Epithelial cell of esophagus (primary cell): Measurements from ENCODE around the gene SYNGR1.
"Not testable (repeated sequence)": the region's sequence is repeated elsewhere in the genome, so short reads cannot be mapped to it uniquely, and the experiment has no call there.

Experiments
- DNase-seq: peaks from one replicate; pipeline ENCODE4 v3.0.0; 2010; ENCODE audit warnings: low read depth
- H3K4me3 ChIP-seq: 2 replicates; pipeline ENCODE4 v1.5.1; 2011; ENCODE audit warnings: mild to moderate bottlenecking, low read length, control low read depth
- TF ChIP-seq, protein P1 (sequence below): IDR thresholded peaks from 2 replicates; pipeline ENCODE4 v1.5.1; 2011; ENCODE audit warnings: low read depth, mild to moderate bottlenecking, low read length, control low read depth, inconsistent platforms; ENCODE audit not compliant: insufficient read depth; ENCODE audit errors: missing control alignments

SYNGR1 gene

DNA sequence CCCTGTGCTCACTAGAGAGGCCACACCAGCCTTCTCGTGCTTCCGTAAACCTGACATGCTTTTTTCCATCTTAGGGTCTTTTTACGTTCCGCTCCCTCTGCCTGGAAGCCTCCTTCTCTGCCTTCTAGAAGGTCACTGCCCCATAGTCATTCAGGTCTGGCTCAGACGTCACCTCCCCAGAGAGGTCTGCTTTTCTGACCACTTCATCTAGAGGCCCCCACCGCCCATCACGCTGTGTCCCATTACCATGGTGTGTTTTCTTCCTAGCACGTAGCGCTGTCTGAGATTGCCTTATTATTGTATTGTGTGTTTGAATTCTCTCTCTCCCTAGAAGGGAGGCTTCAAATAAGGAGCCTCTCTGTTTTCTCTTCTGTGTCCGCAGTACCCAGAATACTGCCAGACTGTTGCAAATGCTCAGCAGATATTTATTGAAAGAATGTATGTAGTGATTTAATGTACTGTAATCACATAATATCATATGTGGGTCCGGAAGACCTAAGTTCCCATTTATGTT lies 59.8 kb downstream of the SYNGR1 start:
- no peak overlapping the region for H3K4me3 ChIP-seq
- DNase-seq: no peak
- TF ChIP-seq, protein P1, sequence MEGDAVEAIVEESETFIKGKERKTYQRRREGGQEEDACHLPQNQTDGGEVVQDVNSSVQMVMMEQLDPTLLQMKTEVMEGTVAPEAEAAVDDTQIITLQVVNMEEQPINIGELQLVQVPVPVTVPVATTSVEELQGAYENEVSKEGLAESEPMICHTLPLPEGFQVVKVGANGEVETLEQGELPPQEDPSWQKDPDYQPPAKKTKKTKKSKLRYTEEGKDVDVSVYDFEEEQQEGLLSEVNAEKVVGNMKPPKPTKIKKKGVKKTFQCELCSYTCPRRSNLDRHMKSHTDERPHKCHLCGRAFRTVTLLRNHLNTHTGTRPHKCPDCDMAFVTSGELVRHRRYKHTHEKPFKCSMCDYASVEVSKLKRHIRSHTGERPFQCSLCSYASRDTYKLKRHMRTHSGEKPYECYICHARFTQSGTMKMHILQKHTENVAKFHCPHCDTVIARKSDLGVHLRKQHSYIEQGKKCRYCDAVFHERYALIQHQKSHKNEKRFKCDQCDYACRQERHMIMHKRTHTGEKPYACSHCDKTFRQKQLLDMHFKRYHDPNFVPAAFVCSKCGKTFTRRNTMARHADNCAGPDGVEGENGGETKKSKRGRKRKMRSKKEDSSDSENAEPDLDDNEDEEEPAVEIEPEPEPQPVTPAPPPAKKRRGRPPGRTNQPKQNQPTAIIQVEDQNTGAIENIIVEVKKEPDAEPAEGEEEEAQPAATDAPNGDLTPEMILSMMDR: no peak

DNA sequence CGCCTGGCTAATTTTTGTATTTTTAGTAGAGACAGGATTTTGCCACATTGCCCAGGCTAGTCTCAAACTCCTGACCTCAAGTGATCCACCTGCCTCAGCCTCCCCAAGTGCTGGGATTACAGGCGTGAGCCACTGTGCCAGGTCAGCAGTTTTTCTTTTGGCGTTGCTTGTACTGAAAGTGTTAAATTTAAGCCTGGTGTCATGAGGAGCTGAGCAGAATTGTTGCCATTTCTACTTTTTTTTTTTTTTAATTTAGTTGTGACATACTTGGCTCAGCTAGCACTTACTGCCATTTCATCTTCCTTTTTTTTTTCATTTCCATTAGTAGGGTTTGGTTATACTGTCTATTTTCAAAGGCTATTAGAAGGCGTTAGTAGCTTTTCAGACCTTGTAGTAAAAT lies 60.5 kb downstream of the SYNGR1 start:
- no peak for DNase-seq
- TF ChIP-seq, protein P1: no peak
- H3K4me3 ChIP-seq: no peak overlapping the region

DNA sequence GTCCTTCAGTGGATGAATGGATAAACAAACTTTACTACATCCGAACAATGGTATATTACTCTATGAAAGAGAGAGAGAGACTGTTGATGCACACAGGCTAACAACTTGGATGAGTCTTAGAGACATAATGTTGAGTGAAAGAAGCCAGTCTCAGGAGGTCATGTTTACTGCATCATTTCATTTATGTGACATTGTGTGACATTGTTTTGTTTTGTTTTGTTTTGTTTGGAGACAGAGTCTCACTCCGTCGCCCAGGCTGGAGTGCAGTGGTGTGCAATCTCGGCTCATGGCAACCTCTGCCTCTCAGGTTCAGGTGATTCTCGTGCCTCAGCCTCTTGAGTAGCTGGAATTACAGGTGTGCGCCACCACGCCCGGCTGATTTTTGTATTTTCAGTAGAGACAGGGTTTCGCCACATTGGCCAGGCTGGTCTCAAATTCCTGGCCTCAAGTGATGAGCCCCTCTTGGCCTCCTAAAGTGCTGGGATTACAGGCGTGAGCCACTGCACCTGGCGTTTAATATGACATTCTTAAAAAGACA lies 62.1 kb downstream of the SYNGR1 start:
- DNase-seq, H3K4me3 ChIP-seq: not testable (repeated sequence)

DNA sequence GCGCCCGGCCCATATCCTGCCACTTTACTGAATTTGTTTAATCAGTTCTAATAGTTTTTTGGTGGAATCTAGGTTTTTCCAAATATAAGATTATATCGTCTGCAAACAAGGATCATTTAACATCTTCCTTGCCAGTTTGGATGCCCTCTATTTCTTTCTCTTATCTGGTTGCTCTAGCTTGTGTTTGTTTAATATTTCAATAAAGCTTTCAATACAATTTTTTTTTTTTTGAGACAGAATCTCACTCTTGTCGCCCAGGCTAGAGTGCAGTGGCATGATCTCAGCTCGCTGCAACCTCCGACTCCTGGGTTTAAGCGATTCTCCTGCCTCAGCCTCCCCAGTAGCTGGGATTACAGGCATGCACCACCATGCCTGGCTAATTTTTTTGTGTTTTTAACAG lies 63.4 kb downstream of the SYNGR1 start:
- DNase-seq, H3K4me3 ChIP-seq: not testable (repeated sequence)

DNA sequence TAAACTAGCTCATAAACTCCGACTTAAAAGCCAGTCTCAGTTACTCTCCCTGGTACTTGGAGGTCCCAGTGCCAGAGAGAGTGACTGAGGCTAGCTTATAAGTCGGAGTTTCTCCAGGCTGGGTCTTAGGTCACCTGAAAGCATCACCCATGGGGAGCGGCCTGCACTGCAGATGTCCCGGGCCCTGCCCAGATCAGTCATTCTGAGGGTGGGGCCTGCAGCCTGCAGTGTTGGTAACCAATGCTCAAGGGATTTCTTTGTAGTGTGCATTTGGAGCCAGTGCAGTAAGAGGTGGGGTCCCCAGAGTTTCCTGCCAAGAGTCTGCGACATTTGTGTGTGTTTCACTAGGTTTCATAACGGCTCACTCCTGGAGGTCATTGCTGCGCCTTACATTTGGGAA lies 64.6 kb downstream of the SYNGR1 start:
- H3K4me3 ChIP-seq: no peak overlapping the region
- TF ChIP-seq, protein P1: no peak
- DNase-seq: peak; percentile 49

DNA sequence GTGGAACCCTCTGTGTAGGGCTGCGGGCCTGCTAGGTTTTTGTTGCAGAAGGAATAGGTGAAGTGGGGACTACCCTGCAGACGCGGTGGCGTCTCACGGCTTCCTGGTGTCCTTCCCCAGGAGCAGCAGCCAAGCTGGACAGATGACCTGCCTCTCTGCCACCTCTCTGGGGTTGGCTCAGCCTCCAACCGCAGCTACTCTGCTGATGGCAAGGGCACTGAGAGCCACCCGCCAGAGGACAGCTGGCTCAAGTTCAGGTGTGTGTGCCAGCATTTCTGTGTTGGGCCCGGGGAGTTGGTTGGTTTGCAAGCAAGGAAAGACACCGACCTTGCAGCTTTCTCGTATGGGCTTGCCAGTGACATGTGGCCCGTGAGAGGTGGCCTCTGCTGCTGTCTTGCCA lies 65.1 kb downstream of the SYNGR1 start:
- TF ChIP-seq, protein P1: no peak
- H3K4me3 ChIP-seq: no peak overlapping the region
- DNase-seq: no peak

DNA sequence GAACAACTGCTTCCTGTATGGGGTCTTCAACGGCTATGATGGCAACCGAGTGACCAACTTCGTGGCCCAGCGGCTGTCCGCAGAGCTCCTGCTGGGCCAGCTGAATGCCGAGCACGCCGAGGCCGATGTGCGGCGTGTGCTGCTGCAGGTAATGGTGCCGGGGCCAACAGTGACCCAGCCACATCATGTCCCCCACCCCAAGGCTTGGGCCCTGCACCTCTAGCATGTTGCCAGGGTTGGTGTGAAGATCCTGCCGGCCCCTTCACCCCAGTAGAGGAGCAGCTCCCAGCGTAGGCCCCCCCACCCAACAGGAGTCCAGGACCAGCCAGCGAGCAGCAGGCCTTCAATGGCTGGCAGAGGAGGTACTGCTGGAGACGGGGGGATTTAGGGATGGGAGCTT lies 65.7 kb downstream of the SYNGR1 start:
- H3K4me3 ChIP-seq: no peak overlapping the region
- no peak for DNase-seq
- TF ChIP-seq, protein P1: no peak

DNA sequence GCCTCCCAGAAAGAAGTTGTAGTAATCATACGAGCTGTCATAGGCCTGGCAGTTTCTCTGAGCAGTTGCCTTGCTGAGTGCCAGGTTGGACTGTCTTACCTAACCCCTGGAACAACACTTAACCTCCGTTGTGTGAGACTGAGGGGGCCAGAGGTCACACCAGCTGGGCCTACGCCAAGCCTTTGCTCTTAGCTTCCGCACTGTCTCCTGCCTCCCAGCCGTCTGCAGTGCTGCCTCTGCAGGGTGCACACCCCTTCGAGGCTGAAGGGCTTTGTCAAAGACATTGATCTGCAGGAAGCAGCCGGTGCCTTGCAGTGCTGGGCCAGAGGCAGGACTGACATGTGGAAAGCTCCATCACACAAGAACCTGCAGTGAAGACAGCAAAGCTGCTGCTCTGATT lies 66.5 kb downstream of the SYNGR1 start:
- H3K4me3 ChIP-seq: no peak overlapping the region
- TF ChIP-seq, protein P1: no peak
- DNase-seq: no peak
